HEK293T (cell line): ENCODE data around the gene TSFM.

ENCODE experiments used
- CTCF ChIA-PET: fragments of 350-600 bp; formaldehyde crosslinking; extraction: SDS; loops from one replicate; lab custom pipeline; 2021; ENCODE audit warnings: antibody characterized with exemption, inconsistent platforms; lab: Yijun Ruan, JAX
- POLR2A ChIA-PET: fragments of 350-600 bp; formaldehyde crosslinking; extraction: SDS; loops from one replicate; lab custom pipeline; 2020; ENCODE audit warnings: antibody characterized with exemption, inconsistent platforms; lab: Yijun Ruan, JAX
- DNase-seq: peaks from one replicate; pipeline ENCODE4 v3.0.0; 2012; ENCODE audit warnings: mixed read lengths; ENCODE audit errors: extremely low spot score
- ARNT ChIP-seq: fragments of 450-650 bp; IDR thresholded peaks from 2 replicates; pipeline ENCODE4 v1.6.1; 2017; ENCODE audit warnings: mild to moderate bottlenecking
- BHLHE40 ChIP-seq: fragments of 450-650 bp; IDR thresholded peaks from 2 replicates; pipeline ENCODE4 v1.6.1; 2016; ENCODE audit warnings: mild to moderate bottlenecking, moderate library complexity, borderline replicate concordance
- CTBP1 ChIP-seq: fragments of 450-650 bp; IDR thresholded peaks from 2 replicates; pipeline ENCODE4 v1.6.1; 2016; ENCODE audit warnings: borderline replicate concordance
- ELF4 ChIP-seq: fragments of 450-650 bp; IDR thresholded peaks from 2 replicates; pipeline ENCODE4 v1.6.1; 2017; ENCODE audit warnings: antibody characterized with exemption
- FOXA1 ChIP-seq: fragments of 450-650 bp; IDR thresholded peaks from 2 replicates; pipeline ENCODE4 v1.6.1; 2016; ENCODE audit warnings: mild to moderate bottlenecking
- FOXK2 ChIP-seq: fragments of 450-650 bp; IDR thresholded peaks from 2 replicates; pipeline ENCODE4 v1.6.1; 2016; ENCODE audit warnings: mild to moderate bottlenecking
- FOXM1 ChIP-seq: fragments of 450-650 bp; IDR thresholded peaks from 2 replicates; pipeline ENCODE4 v1.6.1; 2017; ENCODE audit warnings: mild to moderate bottlenecking, borderline replicate concordance
- HDGF ChIP-seq: fragments of 450-650 bp; IDR thresholded peaks from 2 replicates; pipeline ENCODE4 v1.6.1; 2017; ENCODE audit warnings: antibody characterized with exemption, borderline replicate concordance
- L3MBTL2 ChIP-seq: fragments of 450-650 bp; conservative IDR thresholded peaks from 2 replicates; pipeline ENCODE4 v1.6.1; 2016; ENCODE audit warnings: mild to moderate bottlenecking
- LEF1 ChIP-seq: fragments of 450-650 bp; IDR thresholded peaks from 2 replicates; pipeline ENCODE4 v1.6.1; 2017; ENCODE audit warnings: mild to moderate bottlenecking, borderline replicate concordance
- NFRKB ChIP-seq: fragments of 450-650 bp; IDR thresholded peaks from 2 replicates; pipeline ENCODE4 v1.6.1; 2016; ENCODE audit warnings: mild to moderate bottlenecking, moderate library complexity
- PKNOX1 ChIP-seq: fragments of 450-650 bp; IDR thresholded peaks from 2 replicates; pipeline ENCODE4 v1.6.1; 2016
- SP1 ChIP-seq: fragments of 450-650 bp; IDR thresholded peaks from 2 replicates; pipeline ENCODE4 v1.6.1; 2017
- SUZ12 ChIP-seq: fragments of 450-650 bp; IDR thresholded peaks from 2 replicates; pipeline ENCODE4 v1.6.1; 2016; ENCODE audit warnings: mild to moderate bottlenecking
- TARDBP ChIP-seq: fragments of 450-650 bp; IDR thresholded peaks from 2 replicates; pipeline ENCODE4 v1.6.1; 2016
- ZNF384 ChIP-seq: fragments of 450-650 bp; IDR thresholded peaks from 2 replicates; pipeline ENCODE4 v1.6.1; 2016

The TSFM gene

DNA sequence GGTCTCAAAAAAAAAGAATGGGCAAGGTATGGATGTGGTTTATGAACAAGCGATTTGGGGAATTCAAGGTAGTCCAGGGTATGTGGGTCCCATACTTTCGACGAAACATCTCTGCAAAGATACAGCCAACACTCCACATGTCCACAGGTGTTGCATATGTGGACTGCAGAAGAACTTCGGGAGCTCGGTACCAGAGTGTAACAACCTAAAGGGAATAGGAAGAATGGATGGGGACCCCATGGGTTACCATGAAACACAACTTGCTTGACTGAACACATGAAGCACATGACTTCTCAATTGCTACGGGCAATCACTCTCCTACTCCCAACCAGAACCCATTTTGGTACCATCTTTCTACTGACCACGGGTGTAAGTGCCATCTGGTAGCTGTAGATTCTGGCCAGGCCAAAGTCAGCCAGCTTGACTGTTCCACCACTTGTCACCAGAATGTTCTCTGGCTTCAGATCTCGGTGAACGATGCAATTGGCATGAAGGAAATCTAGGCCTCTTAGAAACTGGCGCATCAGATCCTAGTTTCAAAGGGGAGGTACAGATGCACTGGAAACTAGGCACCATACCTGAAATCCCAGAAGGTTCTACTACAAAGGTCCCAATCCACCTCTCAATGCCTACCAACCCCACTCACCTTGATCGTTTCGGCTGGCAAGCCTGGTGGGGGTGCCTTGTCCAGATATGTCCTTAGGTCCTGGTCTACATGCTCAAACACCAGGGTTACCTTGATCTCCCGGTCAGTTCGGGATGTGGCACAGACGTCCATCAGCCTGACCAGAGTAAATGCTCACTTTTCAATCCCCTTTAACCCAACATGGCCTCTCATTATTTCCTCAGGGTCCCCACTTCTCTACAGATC, 31.8 kb upstream of the TSFM start:
- ChIA-PET POLR2A (interaction anchor here (0.8 to 2.0 kb wide), 3 partner anchors 10 to 24 kb away, joined by 3 to 11 read pairs (median 4); partner anchors contain the start of genes EEF1AKMT3 and METTL1), CTCF (interaction anchor here (1.5 kb wide), 1 partner anchor 9 kb away, joined by 3 read pairs; no protein-coding TSS in a partner anchor)
- DNase-seq, result no peak
- TF ChIP-seq L3MBTL2, result no peak
- TF ChIP-seq FOXA1, result no peak
- TF ChIP-seq SUZ12, result no peak
- no peak for TF ChIP-seq ARNT
- no peak for TF ChIP-seq HDGF
- TF ChIP-seq NFRKB, result no peak
- TF ChIP-seq FOXK2, result no peak
- no peak for TF ChIP-seq PKNOX1
- no peak for TF ChIP-seq ZNF384
- no peak for TF ChIP-seq LEF1
- TF ChIP-seq TARDBP, result no peak
- TF ChIP-seq ELF4, result no peak
- no peak for TF ChIP-seq SP1
- no peak for TF ChIP-seq FOXM1
- TF ChIP-seq CTBP1, result no peak
- no peak for TF ChIP-seq BHLHE40

DNA sequence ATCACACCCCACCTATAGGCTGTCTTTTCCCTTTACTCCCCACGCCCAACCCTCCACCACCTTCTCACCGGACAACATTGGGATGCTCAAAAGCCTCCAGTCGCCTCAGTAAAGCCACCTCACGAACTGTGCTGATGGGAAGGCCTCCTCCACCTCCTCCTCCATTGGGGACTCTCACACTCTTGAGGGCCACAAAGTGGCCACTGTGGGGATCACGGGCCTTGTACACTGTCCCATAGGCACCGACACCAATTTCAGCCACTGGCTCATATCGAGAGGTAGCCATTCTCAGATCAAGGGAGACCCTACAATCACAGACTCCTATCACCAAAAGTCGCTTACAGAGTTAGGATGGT, 31.2 kb upstream of the TSFM start:
- TF ChIP-seq HDGF (no peak), NFRKB (no peak), ZNF384 (no peak), LEF1 (no peak), SUZ12 (no peak), PKNOX1 (no peak), BHLHE40 (no peak), FOXM1 (no peak)
- POLR2A ChIA-PET, result interaction anchor here (1.1 to 2.0 kb wide), 2 partner anchors 15 to 25 kb away, joined by 4 to 11 read pairs; no protein-coding TSS in a partner anchor
- CTCF ChIA-PET, result no interaction called here
- DNase-seq, result no peak

DNA sequence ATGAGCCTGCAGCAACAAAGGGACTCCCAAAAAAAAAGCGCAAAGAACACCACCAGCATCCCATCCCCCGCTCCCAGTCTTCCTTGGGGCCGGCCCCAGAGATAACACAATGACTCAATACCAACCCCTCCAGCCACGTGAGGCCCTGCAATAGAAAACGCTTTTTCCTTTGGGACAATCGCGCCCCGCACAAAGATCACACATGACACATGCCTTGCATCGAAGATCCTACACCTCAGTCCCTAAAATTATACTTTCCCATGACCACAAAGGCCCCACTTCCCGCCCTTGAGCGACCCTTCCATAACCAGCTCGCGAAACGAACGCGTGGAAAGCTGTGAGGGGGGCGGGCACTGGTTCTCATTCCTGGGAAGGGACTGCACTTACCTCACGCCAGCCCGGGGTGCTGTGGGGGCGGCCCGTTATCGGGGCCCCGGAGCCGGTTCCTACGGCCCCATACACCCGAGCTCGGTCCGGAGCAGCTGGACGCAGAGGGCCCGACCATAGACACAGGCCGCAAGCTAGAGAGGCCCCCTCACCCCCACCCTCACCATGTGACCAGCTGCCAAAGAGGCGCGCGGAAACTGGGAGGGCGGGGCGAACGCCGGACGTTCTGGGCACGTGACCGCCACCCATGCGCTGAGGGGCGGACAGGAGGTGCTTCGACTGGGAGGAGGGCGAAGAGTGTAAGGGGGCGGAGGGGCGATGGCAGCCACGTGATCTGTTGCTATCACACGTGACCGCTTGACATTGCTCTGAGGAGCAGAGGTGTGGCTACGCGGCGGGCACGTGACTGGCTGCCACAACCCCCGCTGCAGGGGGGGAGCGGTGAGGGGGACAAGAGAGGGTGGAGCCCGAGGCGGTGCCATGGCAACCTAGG, 30.6 kb upstream of the TSFM start, which contains the start of gene CDK4:
CDK4 (minus strand) TSS at position 523 of the 880 bp plus-strand sequence. CDS start 593 bp downstream, outside the sequence.
- ChIA-PET POLR2A (interaction anchor here (0.7 to 2.0 kb wide), 7 partner anchors 11 to 31 kb away, joined by 3 to 11 read pairs (median 4); partner anchors contain the start of genes CYP27B1, EEF1AKMT3 and METTL1), CTCF (no interaction called here)
- peak; percentile 96 for DNase-seq
- no peak for TF ChIP-seq FOXA1
- no peak for TF ChIP-seq ZNF384
- peak; percentile 75 for TF ChIP-seq PKNOX1
- peak; percentile 66; the same call in 1 of the 2 replicates for TF ChIP-seq HDGF
- TF ChIP-seq NFRKB, result no peak
- TF ChIP-seq TARDBP, result no peak
- no peak for TF ChIP-seq LEF1
- no peak; the same call in 1 of the 2 replicates for TF ChIP-seq BHLHE40
- peak; percentile 93 for TF ChIP-seq L3MBTL2
- TF ChIP-seq ARNT, result no peak
- no peak for TF ChIP-seq CTBP1
- TF ChIP-seq SUZ12, result no peak
- 0 out of 2 replicates have a peak, but pooled peaks have one; percentile 64 for TF ChIP-seq FOXM1
- 0 out of 2 replicates have a peak, but pooled peaks have one; percentile 11 for TF ChIP-seq ELF4
- TF ChIP-seq FOXK2, result no peak
- no peak for TF ChIP-seq SP1

GRCh38 chr12:57752668-57753000, 30.0 kb upstream of the TSFM start:
- ChIA-PET POLR2A (interaction anchor here (0.8 to 2.0 kb wide), 6 partner anchors 11 to 26 kb away, joined by 4 to 11 read pairs (median 6); partner anchors contain the start of genes CYP27B1, EEF1AKMT3 and METTL1), CTCF (no interaction called here)
- TF ChIP-seq FOXM1 (no peak), ARNT (no peak), BHLHE40 (no peak), ZNF384 (no peak), ELF4 (no peak), TARDBP (no peak), L3MBTL2 (no peak), CTBP1 (no peak), FOXK2 (no peak), PKNOX1 (no peak), LEF1 (no peak), SP1 (no peak), NFRKB (no peak), HDGF (no peak), FOXA1 (no peak), SUZ12 (no peak)
- no peak for DNase-seq
